MG63 (cell line): ENCODE data around the gene GNB4. TPM values are rescaled to one million over a fixed set of nuclear protein-coding genes. Genes with fewer than 3 reads are reported as not detected.

Source experiments
- DNase-seq: peaks from one replicate; pipeline ENCODE4 v3.0.0-alpha.2; 2020
- H3K27me3 ChIP-seq: fragments of 250-450 bp; sonication (Bioruptor Pico); 2 replicates; pipeline ENCODE4 v1.5.1; 2020; ENCODE audit warnings: mild to moderate bottlenecking, moderate library complexity
- H3K36me3 ChIP-seq: fragments of 250-450 bp; sonication (Bioruptor Pico); 2 replicates; pipeline ENCODE4 v1.5.1; 2020; ENCODE audit warnings: mild to moderate bottlenecking, moderate library complexity
- H3K4me3 ChIP-seq: fragments of 250-450 bp; sonication (Bioruptor Pico); 2 replicates; pipeline ENCODE4 v1.5.1; 2020; ENCODE audit warnings: mild to moderate bottlenecking, moderate library complexity
- H3K9me3 ChIP-seq: fragments of 250-450 bp; sonication (Bioruptor Pico); 2 replicates; pipeline ENCODE4 v1.5.1; 2020; ENCODE audit warnings: mild to moderate bottlenecking, moderate library complexity
- total RNA-seq: library from RNA; depleted of rRNA; stranded (reverse); fragments of >200 nt; shearing (Covaris generic); gene quantifications from 2 replicates; pipeline ENCODE4 v1.2.3, GENCODE V29; 2014; ENCODE audit warnings: low replicate concordance

The GNB4 gene
- total RNA-seq, 1 experiment from 2014 or later: 50.9 TPM

DNA sequence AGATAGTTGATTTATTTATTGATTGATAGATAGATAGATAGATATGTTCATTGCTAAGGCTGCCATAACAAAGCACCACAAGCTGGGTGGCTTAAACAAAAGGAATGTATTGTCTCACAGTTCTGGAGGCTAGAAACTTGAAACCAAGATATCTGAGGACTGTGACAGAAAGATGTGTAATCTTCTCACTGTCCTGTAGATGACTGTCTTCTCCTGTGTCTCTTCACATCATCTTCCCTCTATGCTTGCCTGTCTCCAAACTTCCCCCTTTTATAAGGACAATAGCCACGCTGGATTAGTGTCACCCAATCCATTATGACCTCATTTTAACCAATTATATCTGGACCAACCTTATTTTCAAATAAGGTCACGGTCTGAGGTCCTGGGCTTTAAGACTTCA lies 40.9 kb downstream of the GNB4 start:
- H3K36me3 ChIP-seq: peaks cover 35% of the 10 kb centered on the region
- no peak for DNase-seq
- H3K27me3 ChIP-seq: no peaks in the 10 kb centered on the region
- H3K4me3 ChIP-seq: no peak overlapping the region
- H3K9me3 ChIP-seq: no peaks in the 10 kb centered on the region

DNA sequence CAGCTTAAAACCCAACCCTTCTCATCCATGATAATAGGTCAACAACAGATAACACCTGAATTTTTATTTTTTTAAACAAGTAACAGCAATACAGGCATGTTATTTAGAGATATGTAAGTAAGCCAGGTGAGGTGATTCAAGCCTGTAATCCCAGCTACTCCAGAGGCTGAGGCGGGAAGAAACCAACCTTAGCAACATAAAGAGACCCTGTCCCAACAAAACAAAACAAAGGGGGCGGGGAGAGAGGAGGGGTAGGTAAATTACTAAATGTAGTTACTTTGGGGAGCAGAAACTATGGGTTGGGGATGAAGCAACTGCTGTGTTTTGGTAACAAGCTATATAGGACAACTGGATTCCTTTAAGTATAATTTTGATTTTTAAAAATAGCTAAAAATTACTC lies 47.0 kb downstream of the GNB4 start:
- peaks cover 57% of the 10 kb centered on the region for H3K36me3 ChIP-seq
- H3K4me3 ChIP-seq: no peak overlapping the region
- no peaks in the 10 kb centered on the region for H3K9me3 ChIP-seq
- no peaks in the 10 kb centered on the region for H3K27me3 ChIP-seq
- no peak for DNase-seq

DNA sequence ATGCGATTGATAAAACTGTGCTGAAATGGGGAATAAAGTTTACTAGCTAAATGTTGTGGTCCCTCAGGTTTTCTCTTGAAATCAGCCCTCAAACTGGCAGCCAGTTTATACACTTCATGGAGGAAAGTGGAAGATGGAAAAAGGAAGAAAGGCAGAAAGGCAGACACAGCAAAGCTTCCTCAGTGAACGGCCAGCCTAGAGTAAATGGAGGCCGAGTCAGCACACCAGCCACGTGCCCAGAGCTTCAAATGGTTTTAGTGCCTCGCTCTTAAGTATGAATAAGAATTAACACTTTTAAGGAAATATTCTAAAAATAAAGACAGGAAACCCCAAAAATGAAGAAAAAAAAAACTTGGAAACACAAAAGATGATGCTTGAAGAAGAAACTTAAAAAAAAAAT lies 48.3 kb downstream of the GNB4 start:
- Histone ChIP-seq H3K9me3 (no peaks in the 10 kb centered on the region), H3K36me3 (peaks cover 62% of the 10 kb centered on the region), H3K27me3 (no peaks in the 10 kb centered on the region), H3K4me3 (no peak overlapping the region)
- no peak for DNase-seq

DNA sequence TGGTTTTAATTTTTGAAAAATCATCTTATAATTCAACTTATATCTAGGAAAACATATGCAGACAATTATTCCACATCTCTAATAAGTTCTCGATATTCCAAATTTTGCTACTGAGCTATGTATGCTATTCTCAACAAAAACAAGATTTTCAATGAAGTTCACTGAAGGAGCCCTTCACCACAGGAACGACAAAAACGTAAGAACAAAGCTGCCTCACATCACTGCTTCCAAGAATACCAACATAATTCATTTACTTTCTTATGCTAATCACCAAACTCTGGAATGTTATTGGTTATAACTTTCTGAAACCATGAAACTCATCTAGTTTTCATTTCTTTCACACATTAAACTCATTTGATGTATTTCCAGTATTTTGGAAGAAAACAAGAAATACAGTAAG lies 49.7 kb downstream of the GNB4 start:
- DNase-seq: no peak
- H3K9me3 ChIP-seq: no peaks in the 10 kb centered on the region
- H3K27me3 ChIP-seq: no peaks in the 10 kb centered on the region
- peaks cover 67% of the 10 kb centered on the region for H3K36me3 ChIP-seq
- no peak overlapping the region for H3K4me3 ChIP-seq

DNA sequence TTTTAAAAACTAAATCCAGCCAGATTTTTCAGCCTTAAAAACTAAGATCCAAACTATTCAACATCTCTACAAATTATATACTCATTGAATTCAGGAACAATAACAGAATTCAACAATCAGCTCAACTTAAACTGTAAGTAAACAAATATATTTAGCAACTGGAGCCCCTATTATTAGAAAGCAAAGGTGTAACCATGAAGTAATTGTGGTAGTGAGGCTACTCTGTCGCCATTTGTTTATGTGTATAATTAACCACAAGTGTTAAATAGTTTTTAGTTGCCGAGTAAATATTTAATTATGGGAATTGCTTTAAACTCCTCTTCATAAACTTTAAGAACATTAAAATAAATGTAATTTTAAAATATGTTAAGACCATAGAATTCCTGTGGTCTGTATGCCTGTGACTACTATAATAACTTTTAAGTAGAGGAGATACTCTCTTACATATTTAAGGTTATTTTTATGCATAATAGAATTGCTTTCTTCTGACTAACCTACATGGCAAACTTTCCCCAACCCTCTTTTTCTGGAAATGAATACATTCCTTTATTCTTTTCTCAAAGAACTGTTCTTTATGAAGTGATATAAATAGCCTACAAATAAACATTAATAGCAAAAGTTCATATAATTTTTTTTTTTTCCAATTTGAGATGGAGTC lies 52.6 kb downstream of the GNB4 start:
- Histone ChIP-seq H3K9me3 (no peaks in the 10 kb centered on the region), H3K27me3 (no peaks in the 10 kb centered on the region), H3K4me3 (no peak overlapping the region), H3K36me3 (peaks cover 72% of the 10 kb centered on the region)
- no peak for DNase-seq

DNA sequence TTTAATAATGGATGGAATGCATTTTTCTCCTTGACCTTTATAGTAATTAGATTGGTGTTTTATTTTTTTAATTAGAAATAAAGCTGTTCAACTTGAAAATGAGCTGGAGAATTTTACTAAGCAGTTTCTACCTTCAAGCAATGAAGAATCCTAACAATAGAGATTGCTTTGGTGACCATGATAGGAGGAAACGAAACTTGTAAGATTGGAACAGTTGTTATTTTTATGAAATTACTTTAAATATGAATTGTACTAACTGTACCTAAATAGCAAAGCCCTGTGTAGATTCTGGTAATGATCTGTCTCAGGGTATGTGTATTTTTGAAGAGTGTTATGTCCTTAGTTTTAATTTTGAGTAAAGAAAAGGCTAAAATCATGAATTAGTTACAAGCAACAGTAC lies 59.4 kb downstream of the GNB4 start:
- H3K36me3 ChIP-seq: peaks cover 41% of the 10 kb centered on the region
- H3K9me3 ChIP-seq: no peaks in the 10 kb centered on the region
- no peaks in the 10 kb centered on the region for H3K27me3 ChIP-seq
- no peak overlapping the region for H3K4me3 ChIP-seq
- DNase-seq: no peak

DNA sequence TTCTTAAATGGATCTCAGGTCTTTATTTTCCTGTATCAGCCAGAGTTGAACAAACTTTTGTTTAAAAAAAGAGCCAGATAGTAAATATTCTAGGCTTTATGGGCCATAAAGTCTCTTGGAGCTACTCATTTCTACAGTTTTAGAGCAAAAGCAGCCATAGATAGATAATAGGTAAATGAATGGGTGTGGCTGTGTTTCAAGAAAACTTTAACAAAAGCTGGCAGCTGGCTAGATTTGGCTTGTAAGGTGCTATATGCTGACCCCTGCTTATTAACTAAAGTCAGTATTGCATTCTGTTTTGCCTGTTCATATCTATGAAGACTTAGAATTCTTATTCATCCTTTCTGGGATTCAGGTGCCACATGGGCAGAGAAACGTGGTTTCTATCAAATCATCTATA lies 74.8 kb downstream of the GNB4 start:
- peaks cover 29% of the 10 kb centered on the region for H3K36me3 ChIP-seq
- H3K4me3 ChIP-seq: no peak overlapping the region
- DNase-seq: no peak
- H3K27me3 ChIP-seq: no peaks in the 10 kb centered on the region
- H3K9me3 ChIP-seq: no peaks in the 10 kb centered on the region

DNA sequence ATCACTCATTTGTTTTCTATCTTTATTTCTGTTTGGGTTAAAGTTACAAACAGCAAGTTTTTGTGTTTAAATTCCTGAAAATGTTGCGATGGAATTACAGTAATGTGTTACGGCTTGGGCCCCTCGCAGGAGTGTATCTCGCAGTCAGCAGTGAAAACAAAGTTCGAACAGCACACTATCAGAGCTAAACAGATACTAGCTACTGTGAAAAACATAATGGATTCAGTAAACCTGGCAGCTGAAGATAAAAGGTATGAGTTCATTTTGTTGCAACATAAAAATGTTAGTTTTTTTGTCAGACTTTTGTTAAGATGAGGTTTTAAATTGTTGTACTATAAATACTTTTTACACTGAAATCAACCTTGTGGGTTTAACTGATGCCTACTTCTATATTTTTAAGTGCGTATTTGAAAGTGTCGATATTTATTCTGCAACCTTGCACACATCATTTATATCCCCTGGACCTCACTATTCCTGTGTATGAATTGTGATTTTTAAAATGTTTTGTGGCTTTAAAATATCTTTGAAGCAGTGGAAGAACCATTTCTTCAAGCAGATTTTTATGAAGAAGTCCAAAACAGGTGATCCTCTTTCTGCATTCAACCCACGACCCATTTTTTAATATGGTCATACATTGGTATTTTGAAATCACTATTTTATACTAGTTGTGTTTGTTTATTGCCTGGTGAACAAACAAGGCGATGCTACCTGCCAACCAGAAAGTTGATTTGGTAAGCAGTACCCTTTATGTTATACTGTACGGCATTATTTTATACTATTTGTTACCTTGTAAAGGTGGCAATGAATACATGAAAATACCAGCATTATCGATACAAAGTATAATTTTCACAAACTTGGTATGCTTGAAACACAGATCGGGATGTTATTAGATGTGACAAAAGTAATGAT lies 75.9 kb downstream of the GNB4 start:
- no peak overlapping the region for H3K4me3 ChIP-seq
- no peaks in the 10 kb centered on the region for H3K9me3 ChIP-seq
- H3K27me3 ChIP-seq: no peaks in the 10 kb centered on the region
- H3K36me3 ChIP-seq: peaks cover 30% of the 10 kb centered on the region
- no peak for DNase-seq

DNA sequence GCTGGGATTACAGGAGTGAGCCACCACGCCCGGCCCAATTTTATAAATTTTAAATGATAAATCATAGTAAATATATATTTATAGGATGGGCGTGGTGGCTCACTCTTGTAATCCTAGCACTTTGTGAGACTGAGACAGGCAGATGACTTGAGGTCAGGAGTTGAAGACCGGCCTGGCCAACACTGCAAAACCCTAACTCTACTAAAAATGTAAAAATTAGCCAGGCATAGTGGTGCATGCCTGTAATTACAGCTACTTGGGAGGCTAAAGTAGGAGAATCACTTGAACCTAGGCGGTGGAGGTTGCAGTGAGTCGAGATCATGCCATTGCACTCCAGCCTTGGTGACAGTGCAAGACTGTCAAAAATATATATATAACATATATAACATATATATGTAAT lies 77.3 kb downstream of the GNB4 start:
- Histone ChIP-seq H3K36me3 (peaks cover 26% of the 10 kb centered on the region), H3K27me3 (no peaks in the 10 kb centered on the region), H3K4me3 (no peak overlapping the region), H3K9me3 (no peaks in the 10 kb centered on the region)
- DNase-seq: no peak

DNA sequence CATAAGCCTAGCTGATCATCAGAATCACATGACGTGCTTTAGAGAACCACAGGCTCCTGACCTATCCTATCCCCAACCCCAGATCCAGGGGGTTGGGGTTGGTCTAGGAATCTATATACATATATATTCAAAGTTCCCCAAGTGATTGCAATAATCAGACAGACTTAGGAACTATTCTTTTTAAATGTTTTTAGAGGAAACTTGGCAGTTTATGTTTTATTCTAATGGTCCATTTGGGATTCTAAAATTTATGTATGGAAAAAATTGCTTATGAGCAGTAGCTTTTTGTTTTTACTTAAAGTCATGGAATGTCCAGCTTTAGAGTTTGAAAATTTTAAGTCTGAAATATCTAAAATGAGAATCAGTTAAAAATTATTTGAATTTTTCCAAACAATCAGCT lies 81.6 kb downstream of the GNB4 start:
- no peak overlapping the region for H3K4me3 ChIP-seq
- H3K27me3 ChIP-seq: no peaks in the 10 kb centered on the region
- no peaks in the 10 kb centered on the region for H3K9me3 ChIP-seq
- peaks cover 34% of the 10 kb centered on the region for H3K36me3 ChIP-seq
- DNase-seq: no peak

DNA sequence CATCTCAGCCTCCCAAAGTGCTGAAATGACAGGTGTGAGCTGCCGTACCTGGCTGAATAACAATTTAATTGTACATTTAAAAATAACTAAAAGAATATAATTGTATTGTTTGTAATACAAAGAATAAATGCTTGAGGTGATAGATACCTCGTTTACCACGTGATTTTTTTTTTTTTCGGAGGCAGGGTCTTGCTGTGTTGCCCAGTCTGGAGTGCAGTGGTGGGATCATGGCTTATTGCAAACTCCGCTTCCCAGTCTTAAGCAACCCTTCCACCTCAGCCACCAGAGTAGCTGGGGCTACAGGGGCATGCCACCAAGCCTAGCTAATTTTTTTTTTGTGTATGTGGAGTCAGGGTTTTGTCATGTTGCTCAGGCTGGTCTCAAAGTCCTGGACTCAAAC lies 87.9 kb downstream of the GNB4 start:
- Histone ChIP-seq H3K9me3 (no peaks in the 10 kb centered on the region), H3K4me3 (no peak overlapping the region), H3K36me3 (peaks cover 59% of the 10 kb centered on the region), H3K27me3 (no peaks in the 10 kb centered on the region)
- no peak for DNase-seq

DNA sequence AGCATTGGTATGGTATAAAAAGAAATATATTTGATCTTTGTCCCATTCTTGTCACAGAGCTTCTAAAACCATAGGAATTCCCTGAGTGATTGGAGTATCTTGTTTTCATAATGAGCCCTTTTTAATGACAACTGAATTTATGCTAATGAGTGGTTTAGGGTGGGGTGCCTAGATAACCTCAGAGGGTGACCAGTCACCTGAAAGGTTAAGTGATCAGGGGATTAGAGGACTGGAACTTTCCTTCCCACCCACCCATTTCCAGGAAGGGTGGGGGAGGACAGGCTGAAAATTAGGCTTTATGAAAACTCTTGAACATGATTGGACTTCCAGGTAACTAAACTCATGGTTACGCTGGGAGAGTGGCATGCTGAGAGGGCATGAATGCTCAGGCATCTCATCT lies 95.3 kb downstream of the GNB4 start:
- Histone ChIP-seq H3K36me3 (peaks cover 82% of the 10 kb centered on the region), H3K9me3 (no peaks in the 10 kb centered on the region), H3K4me3 (no peak overlapping the region), H3K27me3 (no peaks in the 10 kb centered on the region)
- DNase-seq: no peak

DNA sequence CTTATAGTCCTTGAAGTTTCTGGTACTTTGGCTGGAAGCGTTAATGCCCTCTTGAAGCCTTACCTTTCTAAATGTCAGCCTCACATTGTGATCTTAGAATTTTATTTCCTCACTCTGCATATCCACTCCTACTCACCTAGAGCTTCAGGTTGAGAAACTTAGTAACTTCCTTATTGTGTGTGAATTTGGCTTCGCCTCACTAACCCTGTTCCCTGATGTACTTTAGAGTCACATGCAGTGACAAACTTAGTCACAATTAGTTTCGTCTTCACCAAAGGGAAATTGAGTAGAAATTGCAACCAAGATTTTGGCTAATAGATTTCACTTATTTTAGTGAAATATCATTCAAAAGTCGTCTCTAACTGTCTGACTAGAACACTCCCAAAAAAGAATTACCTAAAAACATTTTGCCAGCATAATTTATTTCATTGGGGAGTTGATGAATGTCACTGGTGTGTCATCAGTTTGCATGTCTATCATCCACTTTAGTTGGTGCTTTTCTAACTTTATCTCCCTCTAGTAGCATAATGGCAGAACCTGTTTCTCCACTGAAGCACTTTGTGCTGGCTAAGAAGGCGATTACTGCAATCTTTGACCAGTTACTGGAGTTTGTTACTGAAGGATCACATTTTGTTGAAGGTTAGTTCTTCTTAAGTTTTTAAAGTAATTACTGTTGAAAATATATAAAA lies 102.8 kb downstream of the GNB4 start:
- H3K27me3 ChIP-seq: no peaks in the 10 kb centered on the region
- DNase-seq: no peak
- peak overlapping the region; percentile 89 for H3K4me3 ChIP-seq
- peaks cover 25% of the 10 kb centered on the region for H3K36me3 ChIP-seq
- H3K9me3 ChIP-seq: no peaks in the 10 kb centered on the region

DNA sequence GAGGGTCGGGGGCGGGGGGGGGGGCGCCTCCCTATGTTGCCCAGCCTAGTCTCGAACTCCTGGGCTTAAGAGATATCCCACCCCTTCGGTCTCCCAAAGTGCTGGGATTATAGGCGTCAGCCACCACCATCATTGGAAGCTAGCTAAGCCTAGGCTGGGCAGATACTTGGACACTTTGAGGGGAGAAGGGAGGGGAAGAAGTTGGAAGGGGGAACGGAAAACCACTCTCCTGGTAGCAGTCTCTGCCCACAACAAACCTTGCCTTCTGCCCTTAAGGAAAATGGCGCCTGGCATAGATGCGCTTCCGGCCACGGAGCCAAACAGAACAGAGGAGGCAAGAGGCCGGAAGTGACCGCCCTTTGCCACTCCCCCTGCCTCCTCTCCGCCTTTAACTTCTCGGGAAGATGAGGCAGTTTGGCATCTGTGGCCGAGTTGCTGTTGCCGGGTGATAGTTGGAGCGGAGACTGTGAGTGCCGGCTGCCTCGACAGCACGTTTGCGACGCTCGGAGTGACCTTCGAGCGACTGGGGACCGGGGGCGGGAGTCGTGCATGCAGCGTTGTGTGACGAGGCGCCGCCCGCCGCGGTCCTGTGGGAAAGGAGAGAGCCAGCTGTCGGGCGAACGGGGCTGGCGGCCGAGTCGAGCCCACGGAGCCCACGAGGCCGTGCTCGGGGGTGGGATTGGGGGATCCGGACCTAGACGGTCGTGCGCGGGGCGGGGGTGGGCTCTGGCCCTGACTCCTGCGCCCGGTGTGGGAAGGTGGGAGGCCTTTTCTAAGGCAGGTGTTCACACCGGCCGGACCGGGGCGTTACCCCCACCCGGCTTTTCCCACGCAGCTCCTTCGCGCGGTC lies 103.7 kb downstream of the GNB4 start, which contains the start of gene MFN1:
Gene MFN1, plus strand, starts transcription at position 365 of the 850 bp plus-strand sequence. CDS start 1,143 bp downstream, outside the sequence.
- Histone ChIP-seq H3K36me3 (peaks cover 19% of the 10 kb centered on the region), H3K27me3 (no peaks in the 10 kb centered on the region), H3K4me3 (peak within 1 kb of the TSS; percentile 89), H3K9me3 (no peaks in the 10 kb centered on the region)
- DNase-seq: peak; percentile 96
